NCI-H2227 treated with DMSO at 0.1 percent for 48 hours (cell line): Measurements from ENCODE around the gene EHBP1L1.

Experiments used
- DNase-seq: peaks from one replicate; lab custom pipeline; 2025; lab: John Stamatoyannopoulos, UW

Gene EHBP1L1

DNA sequence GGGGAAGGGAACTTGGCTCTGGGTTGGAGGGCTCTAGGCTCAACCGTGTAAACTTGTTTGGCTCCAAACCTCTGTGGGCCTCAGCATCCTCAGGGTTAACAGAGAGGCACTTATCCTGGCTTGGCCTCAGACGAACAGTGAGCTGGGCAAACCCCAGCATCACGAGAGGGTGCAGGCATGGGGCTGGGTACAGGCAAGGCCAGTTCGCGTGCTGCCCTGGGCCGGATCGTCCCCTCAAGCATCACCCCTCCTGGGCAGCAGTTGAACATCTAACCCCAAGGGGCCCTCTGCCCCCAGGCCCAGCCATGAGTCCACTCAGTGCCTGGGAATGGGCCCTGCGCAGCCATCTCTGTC, 1.9 kb downstream of the EHBP1L1 start:
- no peak for DNase-seq

DNA sequence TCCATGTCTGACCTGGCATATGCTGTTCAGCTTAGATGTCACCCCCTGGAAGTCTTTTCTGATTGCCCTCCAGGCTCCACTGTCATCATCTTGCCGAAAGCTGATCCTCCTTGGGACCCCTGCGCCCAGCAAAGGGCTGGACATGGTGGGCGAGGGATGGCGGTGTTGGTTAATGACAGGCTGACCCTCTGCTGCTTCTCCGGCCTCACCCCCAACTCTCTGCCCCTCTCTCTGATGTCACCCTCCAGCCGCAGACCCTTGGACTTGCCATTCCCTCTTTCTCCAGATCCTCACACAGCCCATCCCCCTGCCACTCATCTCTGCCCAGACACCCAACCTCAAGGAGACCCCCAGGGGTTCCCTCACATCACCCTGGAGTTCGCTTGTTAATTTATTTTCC, 2.3 kb downstream of the EHBP1L1 start:
- DNase-seq, result no peak

DNA sequence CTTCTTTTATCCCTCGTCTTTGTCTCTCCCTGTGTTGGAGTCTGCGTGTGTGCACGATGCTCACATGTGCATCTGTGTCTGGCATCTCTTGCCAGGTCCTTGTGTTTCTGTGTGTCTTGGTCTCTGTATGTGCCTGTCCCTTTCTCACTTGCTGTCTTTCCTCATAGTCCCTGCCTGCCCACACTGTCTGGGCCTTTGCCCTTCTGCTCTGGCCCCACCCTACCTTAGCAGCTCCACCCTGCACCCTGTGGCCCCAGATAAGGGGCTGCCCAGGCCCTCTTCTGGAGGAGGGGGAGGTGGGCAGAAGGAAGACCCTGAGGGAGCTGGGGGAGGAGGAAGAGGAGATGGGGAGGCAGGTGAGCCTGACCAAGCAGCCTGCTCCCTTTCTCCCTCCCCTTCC, 2.8 kb downstream of the EHBP1L1 start:
- no peak for DNase-seq

DNA sequence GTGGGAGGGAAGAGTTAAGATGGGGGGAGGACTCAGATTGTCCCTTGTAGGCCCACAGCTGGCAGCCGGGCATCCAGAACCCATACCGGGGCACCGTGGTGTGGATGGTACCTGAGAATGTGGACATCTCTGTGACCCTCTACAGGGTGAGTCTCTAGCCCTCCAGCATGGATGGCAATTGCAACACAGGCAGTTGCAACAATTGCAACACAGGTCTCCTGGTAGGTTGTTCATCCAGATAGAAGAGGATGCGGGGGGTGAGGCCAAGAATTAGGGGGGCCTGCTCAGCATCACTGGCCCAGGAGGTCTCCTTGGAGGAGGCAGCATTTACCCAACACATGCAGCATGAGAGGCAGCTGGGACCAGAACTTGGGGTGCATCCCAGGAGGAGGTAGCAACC, 3.4 kb downstream of the EHBP1L1 start:
- no peak for DNase-seq

DNA sequence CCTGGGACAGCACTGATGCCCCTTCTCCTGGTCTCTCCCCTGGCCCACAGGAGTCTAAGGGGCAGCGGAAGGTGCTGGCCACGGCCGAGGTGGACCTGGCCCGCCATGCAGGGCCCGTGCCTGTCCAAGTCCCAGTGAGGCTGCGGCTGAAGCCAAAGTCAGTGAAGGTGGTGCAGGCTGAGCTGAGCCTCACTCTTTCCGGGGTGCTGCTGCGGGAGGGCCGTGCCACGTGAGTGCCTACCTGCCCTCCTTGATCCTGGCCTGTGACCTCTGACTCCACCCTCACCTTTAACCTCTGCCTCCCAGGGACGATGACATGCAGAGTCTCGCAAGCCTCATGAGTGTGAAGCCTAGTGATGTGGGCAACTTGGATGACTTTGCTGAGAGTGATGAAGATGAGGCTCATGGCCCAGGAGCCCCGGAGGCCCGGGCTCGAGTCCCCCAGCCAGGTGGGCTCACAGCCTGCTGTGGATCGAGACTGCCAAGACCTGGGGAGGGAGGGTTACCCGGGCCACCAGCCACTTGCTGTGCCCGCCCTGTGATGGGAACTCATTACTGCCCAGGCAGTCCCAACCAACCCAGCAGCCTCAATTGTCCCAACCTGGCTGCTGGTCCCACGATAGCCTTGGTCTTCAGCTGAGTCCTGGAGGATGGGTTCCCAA, 4.3 kb downstream of the EHBP1L1 start:
- no peak for DNase-seq

DNA sequence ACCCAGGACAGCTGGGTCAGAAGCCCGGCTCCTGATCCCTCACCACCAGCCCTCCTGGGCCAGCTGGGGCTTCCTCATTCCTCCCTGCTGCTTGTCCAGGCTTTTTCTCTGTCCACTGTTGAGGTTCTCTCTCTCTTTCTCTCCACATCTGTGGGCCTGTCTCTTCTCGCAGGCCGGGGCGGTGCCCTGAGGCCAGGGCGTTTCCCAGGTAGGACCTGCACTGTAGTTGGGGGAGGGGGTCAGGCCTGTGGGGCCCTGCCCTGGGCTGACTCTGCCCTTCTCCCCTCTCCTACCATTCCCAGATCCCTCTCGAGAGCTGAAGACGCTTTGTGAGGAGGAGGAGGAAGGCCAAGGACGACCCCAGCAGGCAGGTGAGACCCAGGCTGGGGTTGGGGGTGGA, 4.9 kb downstream of the EHBP1L1 start:
- no peak for DNase-seq

DNA sequence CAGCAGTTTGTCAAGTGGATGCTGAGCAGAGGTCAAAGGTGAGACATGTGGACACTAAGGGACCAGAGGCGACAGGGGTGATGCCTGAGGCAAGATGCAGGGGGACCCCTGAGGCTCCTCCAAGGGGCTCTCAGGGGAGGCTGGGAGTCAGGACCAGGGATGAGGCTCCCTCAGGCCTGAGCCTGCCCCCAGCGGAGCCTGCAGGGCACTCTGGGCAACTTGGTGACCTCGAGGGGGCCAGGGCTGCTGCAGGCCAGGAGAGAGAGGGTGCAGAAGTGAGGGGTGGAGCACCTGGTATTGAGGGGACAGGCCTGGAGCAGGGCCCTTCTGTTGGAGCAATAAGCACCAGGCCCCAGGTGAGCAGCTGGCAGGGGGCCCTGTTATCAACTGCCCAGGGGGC, 6.1 kb downstream of the EHBP1L1 start:
- DNase-seq, result no peak

DNA sequence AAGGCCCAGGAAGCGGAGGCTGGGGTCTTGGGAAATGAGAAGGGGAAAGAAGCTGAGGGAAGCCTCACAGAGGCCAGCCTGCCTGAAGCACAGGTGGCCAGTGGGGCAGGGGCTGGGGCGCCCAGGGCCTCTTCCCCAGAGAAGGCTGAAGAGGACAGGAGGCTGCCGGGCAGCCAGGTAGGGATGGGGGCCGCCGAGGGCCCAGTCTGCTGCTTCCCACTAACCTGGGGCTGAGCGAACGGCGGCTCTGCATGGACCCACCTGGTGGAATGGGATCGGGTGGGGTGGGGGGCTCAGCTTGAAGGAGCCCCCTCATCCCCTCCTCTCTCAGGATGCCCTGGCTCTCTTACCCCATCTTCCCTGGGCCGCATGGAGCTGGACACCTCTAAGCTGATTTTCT, 7.7 kb downstream of the EHBP1L1 start:
- no peak for DNase-seq

DNA sequence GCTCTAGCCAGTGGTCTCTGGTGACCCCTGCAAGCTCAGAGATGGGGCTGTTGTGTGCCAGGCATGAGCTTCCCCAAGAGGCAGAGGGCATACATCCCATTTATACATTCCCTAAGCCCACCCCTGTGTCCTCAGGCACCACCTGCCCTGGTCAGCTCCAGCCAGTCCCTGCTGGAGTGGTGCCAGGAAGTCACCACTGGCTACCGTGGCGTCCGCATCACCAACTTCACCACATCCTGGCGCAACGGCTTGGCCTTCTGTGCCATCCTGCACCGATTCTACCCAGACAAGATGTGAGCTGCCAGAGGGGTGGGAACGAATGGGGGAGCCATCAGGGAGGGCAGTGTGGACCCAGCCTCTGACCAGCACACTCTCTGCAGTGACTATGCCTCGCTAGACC, 8.3 kb downstream of the EHBP1L1 start:
- no peak for DNase-seq

DNA sequence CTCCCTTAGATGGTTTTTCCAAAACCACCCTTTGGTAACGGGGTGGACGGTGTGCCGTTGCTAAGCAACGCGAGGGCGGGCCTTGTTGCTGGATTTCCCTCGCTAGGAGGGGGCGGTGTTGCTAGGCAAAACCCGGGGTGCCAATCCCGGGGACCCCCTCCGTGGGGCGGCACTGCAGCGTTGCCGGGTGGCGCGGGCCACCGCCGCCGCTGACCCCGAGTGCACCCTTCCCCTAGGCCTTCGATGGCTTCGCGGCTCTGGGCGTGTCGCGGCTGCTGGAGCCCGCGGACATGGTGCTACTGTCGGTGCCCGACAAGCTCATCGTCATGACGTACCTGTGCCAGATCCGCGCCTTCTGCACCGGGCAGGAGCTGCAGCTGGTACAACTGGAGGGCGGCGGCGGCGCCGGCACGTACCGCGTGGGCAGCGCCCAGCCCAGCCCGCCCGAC, 8.9 kb downstream of the EHBP1L1 start:
- no peak for DNase-seq

DNA sequence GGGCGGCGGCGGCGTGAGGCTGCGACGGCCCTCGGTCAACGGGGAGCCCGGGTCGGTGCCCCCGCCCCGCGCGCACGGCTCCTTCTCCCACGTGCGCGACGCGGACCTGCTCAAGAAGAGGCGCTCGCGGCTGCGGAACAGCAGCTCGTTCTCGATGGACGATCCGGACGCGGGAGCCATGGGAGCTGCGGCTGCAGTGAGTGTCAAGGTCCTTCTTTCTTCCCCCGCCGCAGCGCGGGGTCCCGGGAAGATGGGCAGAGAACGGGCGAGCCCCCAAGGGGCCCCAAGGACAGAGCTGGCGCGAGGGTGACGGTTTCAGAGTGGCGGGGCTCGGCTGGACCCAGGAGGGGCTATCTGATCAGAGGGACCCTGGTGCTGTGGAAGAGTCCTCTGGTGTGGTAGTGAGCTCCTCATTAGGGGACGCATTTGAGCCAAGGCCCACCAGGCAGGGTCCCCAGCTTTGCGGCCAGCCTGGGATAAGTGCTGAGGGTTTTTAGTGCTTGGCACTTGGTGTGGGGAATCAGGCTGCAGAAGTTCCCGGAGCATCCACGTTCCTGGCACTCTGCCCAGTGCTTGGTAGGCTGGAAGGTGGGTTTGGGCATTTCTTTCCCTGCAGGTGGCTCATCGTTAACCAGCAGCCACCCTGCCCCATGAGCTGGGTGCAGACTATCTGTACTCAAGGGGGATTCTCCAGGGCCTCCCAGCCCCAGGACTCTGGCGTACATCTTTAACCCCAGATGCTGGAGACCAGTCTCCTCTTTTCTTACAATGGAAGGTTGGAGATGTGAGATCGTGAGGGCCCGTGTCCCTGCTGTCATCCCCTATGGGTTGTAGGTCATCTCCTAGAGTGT, 9.8 kb downstream of the EHBP1L1 start:
- no peak for DNase-seq

DNA sequence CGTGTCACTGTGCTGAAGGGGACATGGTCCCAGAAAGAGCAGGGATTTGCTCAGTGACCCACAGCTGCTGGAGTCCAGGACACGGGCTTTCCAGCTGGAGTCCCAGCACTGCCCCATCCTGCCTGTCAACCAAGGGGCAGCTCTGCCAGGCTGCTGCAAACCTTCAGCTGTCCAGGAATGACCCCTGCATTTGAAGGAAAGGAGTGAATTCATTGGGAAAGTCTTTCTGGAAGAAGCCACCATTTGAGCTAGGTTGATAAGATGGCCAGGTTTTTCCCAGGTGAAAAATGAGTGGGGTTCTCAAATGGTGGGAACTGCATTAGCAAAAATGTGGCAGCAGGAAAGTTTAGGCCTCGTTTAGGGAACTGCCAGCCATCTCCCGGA, 10.4 kb downstream of the EHBP1L1 start:
- DNase-seq, result no peak

DNA sequence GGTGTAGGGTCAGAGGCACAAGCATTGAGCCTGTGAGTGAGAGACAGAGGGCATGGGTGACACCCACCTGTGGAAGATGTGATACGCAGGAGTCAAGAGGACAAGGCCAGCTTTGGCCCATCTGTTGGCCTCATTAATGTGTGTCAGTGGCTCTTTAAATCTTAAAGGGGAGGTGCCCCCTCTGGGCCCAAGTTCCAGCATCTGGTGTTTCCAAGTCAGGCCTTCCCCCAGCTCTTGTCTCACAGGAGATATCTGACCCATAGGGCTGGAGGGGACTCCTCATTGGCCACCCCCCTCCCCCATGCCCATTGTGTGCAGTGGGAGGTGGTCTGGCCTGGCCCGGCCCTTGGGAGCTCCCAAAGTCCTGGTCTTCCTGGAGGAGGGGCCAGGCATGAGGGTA, 10.8 kb downstream of the EHBP1L1 start:
- no peak for DNase-seq

DNA sequence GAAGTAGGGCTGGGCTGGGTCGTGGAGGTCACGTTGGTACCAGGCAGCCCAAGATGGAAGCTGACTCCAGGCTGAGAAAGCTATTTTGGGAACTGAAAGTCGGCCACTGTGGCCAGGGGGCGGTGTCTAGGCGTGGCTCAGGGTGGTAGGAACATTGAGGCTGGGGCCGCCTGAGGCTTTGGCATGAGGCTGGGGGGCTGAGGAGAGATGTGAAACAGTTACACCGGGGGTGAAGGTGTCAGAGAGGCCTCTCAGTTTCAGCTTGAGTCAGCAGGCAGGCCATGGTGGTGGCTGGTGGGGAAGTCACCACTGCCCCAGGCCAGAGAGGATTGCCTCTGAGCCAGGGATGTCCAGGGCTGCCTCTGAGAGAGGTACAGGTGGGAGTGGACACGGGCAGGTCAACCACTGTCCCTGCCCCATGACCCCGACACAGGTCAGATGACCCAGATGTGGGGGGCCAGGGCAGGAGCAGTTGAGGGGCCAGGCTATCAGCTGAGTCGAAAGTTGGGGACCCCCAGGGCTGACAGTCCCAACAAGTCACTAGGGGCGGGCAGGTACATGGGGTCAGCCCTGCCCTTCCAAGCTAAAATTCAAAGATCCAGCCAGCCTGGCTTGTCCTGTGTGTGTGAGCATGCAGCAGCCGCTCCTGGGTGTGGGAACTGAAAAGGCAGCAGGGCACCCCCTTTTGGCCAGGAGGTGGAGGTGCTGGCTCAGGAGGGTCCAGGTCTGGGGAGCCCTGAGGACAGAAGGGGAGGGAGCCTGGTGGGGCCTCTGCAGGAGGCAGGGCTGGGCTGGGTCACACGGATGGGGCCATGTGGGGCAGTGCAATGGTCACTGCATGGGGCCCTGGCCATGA, 12.6 kb downstream of the EHBP1L1 start:
- DNase-seq, result no peak

DNA sequence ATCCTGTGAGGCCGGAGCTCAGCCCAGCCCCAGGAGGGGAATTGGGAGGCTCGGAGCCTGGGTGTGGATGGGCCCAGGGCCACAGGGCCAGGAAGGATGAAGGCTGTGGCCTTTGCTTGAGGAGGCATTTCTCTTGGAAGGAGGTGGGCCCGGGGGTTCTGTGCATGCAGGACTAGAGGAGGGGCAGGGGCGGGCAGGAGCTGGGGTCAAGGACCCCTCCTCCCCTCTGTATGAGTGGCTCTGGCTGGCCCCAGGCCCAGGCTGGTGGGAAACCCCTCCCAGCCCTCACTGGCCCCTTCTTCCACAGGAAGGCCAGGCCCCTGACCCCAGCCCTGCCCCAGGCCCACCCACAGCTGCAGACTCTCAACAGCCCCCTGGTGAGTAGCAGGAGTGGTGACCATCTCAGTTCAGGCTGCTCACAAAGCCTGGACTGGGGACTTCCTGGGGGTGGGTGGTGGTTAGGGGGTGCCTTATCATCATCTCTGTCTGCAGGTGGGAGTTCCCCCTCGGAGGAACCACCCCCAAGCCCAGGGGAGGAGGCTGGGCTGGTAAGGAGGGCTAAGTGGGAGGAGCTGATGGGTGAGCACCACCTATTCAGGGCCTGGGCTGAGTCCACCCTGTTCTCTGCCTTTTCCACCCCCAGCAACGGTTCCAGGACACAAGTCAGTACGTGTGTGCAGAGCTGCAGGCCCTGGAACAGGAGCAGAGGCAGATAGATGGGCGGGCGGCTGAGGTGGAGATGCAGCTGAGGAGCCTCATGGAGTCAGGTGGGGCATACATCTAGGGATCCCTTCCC, 13.8 kb downstream of the EHBP1L1 start:
- no peak for DNase-seq

DNA sequence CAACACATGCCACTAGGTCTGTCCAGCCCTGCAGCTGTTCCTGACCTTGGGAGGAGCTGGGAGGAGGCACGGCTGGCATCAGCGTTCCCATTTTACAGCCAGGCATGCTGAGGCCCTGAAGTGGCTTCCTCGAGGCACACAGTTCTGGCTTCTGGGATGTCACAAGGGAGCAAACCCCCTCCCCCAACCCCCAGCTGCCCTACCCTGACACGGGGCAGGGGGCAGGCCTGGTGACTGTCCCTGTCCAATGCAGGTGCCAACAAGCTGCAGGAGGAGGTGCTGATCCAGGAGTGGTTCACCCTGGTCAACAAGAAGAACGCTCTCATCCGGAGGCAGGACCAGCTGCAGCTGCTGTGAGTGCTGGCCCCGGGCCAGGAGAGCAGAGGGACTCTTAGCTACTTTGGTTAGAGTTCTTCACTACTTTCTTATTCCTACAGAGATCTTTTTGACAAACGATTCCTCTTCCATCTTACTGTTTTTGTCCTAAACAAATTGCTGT, 14.4 kb downstream of the EHBP1L1 start:
- no peak for DNase-seq

DNA sequence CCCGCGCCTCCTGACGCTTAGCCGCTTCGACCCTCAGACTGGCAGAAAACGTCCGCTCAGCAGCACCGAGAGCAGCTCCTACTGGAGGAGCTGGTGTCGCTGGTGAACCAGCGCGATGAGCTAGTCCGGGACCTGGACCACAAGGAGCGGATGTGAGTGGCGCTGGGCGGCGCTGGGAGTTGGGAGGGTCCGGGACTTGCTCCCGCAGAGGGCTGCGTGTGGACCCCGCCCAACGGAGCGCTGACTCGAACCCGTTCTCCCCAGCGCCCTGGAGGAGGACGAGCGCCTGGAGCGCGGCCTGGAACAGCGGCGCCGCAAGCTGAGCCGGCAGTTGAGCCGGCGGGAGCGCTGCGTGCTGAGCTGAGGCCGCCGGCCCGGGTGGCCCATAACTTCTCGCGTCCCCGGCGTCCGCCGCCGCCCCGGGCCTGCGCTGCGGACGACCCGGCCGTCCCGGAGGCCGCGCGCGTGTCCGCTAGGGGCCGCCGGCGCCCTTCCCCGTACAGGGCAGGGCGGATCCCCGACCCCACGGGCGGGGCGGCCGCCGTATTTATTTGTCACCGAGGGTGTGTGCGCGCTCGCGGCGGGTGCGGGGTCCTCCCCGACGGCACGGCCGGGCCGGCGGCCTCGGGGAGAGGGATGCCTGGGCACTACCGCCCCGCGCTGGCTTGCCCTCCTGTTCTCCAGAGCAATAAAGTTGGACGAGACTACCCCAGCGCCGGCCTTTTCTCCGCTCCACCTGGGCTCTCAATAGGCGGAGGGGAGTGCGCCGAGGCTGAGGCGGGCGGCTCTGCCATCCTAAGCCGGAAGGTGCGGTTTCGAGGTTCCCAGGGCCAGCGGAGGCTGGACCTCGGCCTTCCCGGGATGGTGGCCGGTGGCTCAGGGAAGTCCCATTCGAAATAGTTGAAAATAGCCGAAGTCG, 16.3 kb downstream of the EHBP1L1 start:
- DNase-seq, result no peak

DNA sequence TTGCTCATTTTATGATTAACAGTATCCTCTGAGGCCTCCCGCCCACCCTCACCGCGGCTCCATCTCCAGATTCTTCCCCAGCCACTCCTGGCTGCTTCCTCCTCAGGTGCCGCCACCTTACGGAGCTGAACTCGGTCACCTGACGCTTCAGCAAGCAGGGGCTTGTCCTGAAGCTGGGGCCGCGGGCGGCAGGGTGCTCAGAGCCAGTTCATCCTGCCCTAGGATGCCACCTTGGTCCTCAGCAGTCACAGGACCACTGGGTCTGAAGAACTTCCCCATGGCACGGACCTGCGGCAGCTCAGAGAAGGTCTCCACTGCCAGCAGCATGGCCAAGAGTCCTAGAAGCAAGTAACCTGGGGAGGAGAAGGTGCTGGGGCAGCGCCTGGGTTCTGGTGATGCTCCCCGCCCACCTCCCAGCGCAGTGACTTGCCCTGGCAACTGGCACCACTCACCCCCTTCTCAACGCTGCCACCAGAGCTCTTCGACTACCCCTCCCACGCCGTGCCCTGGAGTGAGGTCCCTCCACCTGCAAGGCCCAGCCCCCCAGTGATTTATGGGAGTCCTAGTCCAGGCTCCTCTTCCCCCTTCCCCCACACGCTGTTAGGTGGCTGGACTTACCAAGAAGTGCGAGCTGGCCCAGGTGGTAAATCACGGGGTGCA, 17.1 kb downstream of the EHBP1L1 start:
- no peak for DNase-seq

DNA sequence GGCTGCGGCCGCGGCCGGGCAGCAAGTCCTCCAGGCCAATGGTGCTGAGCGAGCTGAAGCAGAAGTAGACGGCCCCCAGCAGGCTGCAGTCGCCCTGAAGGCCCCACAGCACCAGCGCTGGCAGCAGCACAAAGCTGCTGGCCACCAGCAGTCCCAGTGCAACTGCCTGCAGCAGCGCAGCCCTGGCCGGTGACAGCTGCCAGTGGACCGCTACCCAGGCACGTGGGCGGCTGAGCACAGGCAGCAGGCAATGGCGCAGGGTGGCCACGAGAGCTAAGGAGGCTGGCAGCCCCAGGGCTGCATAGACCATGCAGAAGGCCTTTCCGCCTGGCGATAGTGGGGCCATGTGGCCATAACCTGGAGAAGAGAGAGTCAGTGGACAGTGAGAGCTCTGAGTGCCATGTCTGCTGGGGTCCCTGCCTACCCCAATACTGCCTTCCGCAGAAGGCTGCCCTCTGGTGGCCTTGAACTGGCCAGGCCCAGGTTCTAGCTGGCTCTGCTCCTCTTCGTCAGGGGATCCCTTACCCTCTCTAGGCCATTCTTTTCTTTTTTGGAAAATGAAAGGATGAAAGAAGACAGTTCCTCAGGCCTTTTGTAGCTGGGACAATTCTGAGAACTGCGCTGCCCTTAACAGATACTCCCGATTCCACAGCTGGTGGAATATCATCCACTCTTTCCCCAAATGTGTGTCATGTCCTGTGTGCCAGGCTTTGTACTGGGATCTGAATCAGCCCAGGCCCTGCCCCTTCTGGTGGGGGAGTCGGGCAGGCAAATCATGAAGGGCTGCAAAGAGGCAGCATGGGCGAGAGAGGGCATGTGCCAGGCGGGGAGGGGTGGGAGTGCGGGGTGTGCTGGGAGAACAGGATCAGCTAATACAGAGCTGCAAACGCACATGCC, 17.9 kb downstream of the EHBP1L1 start:
- DNase-seq, result no peak
